ENCODE results near the gene MAN1C1. TPM values are rescaled to one million over a fixed set of nuclear protein-coding genes. Genes with fewer than 3 reads are reported as not detected.
"Not testable (repeated sequence)": the region's sequence is repeated elsewhere in the genome, so short reads cannot be mapped to it uniquely, and the experiment has no call there.

Gene MAN1C1
- total RNA-seq, 1 experiment from 2014 or later, result 0.40 TPM

GRCh38 chr1:25695771-25696311 is 79.2 kb downstream of the MAN1C1 start:
- DNase-seq (ENCODE audit: low read depth, low spot score), result no peak
- in situ Hi-C loops (cut with HindIII; ENCODE audit: low pct_unique_long_range_greater_than_20kb, low sequenced_read_pairs), result no loop called here

GRCh38 chr1:25696643-25697042 is 80.1 kb downstream of the MAN1C1 start:
- DNase-seq (ENCODE audit: low read depth, low spot score); in situ Hi-C loops (cut with HindIII; ENCODE audit: low pct_unique_long_range_greater_than_20kb, low sequenced_read_pairs): not testable (repeated sequence)

- no peak for DNase-seq (ENCODE audit: low read depth, low spot score)
- in situ Hi-C loops (cut with HindIII; ENCODE audit: low pct_unique_long_range_greater_than_20kb, low sequenced_read_pairs), result no loop called here
Measured at GRCh38 chr1:25697435-25698217, 81.0 kb downstream of the MAN1C1 start.

GRCh38 chr1:25698252-25698651 is 81.7 kb downstream of the MAN1C1 start:
- in situ Hi-C loops (cut with HindIII; ENCODE audit: low pct_unique_long_range_greater_than_20kb, low sequenced_read_pairs), result no loop called here
- DNase-seq (ENCODE audit: low read depth, low spot score), result no peak

GRCh38 chr1:25699059-25699458 is 82.5 kb downstream of the MAN1C1 start:
- in situ Hi-C loops (cut with HindIII; ENCODE audit: low pct_unique_long_range_greater_than_20kb, low sequenced_read_pairs); DNase-seq (ENCODE audit: low read depth, low spot score): not testable (repeated sequence)

GRCh38 chr1:25699500-25700143 is 83.0 kb downstream of the MAN1C1 start:
- in situ Hi-C loops (cut with HindIII; ENCODE audit: low pct_unique_long_range_greater_than_20kb, low sequenced_read_pairs), result no loop called here
- no peak for DNase-seq (ENCODE audit: low read depth, low spot score)

GRCh38 chr1:25700144-25700523 is 83.5 kb downstream of the MAN1C1 start:
- DNase-seq (ENCODE audit: low read depth, low spot score), result no peak
- in situ Hi-C loops (cut with HindIII; ENCODE audit: low pct_unique_long_range_greater_than_20kb, low sequenced_read_pairs), result no loop called here

GRCh38 chr1:25700626-25701025 is 84.0 kb downstream of the MAN1C1 start:
- in situ Hi-C loops (cut with HindIII; ENCODE audit: low pct_unique_long_range_greater_than_20kb, low sequenced_read_pairs), result no loop called here
- no peak for DNase-seq (ENCODE audit: low read depth, low spot score)

- in situ Hi-C loops (cut with HindIII; ENCODE audit: low pct_unique_long_range_greater_than_20kb, low sequenced_read_pairs), result no loop called here
- DNase-seq (ENCODE audit: low read depth, low spot score), result no peak
Measured at GRCh38 chr1:25701030-25701785, 84.6 kb downstream of the MAN1C1 start.

GRCh38 chr1:25702101-25702775 is 85.6 kb downstream of the MAN1C1 start:
- no peak for DNase-seq (ENCODE audit: low read depth, low spot score)
- in situ Hi-C loops (cut with HindIII; ENCODE audit: low pct_unique_long_range_greater_than_20kb, low sequenced_read_pairs), result no loop called here

- in situ Hi-C loops (cut with HindIII; ENCODE audit: low pct_unique_long_range_greater_than_20kb, low sequenced_read_pairs), result no loop called here
- DNase-seq (ENCODE audit: low read depth, low spot score), result no peak
Measured at GRCh38 chr1:25703041-25703440, 86.5 kb downstream of the MAN1C1 start.

- in situ Hi-C loops (cut with HindIII; ENCODE audit: low pct_unique_long_range_greater_than_20kb, low sequenced_read_pairs), result no loop called here
- no peak for DNase-seq (ENCODE audit: low read depth, low spot score)
Measured at GRCh38 chr1:25703671-25704266, 87.2 kb downstream of the MAN1C1 start.

GRCh38 chr1:25704267-25704691 is 87.7 kb downstream of the MAN1C1 start:
- in situ Hi-C loops (cut with HindIII; ENCODE audit: low pct_unique_long_range_greater_than_20kb, low sequenced_read_pairs), result no loop called here
- DNase-seq (ENCODE audit: low read depth, low spot score), result no peak

GRCh38 chr1:25705699-25706098 is 89.1 kb downstream of the MAN1C1 start:
- DNase-seq (ENCODE audit: low read depth, low spot score), result no peak
- in situ Hi-C loops (cut with HindIII; ENCODE audit: low pct_unique_long_range_greater_than_20kb, low sequenced_read_pairs), result no loop called here

- in situ Hi-C loops (cut with HindIII; ENCODE audit: low pct_unique_long_range_greater_than_20kb, low sequenced_read_pairs), result no loop called here
- no peak for DNase-seq (ENCODE audit: low read depth, low spot score)
Measured at GRCh38 chr1:25706146-25707089, 89.8 kb downstream of the MAN1C1 start.

- in situ Hi-C loops (cut with HindIII; ENCODE audit: low pct_unique_long_range_greater_than_20kb, low sequenced_read_pairs), result no loop called here
- no peak for DNase-seq (ENCODE audit: low read depth, low spot score)
Measured at GRCh38 chr1:25707280-25708016, 90.9 kb downstream of the MAN1C1 start.

All from SK-MEL-5 (cell line).